GM12865 (cell line): ENCODE data around the gene KRTAP6-3.

Experiments
- DNase-seq: peaks from one replicate; pipeline ENCODE4 v3.0.0; 2010; ENCODE audit warnings: low read depth
- H3K4me3 ChIP-seq: 2 replicates; pipeline ENCODE4 v1.5.1; 2011; ENCODE audit warnings: mild to moderate bottlenecking, low read depth, low read length, control low read depth
- TF ChIP-seq, protein P1 (sequence below): IDR thresholded peaks from 2 replicates; pipeline ENCODE4 v1.5.1; 2011; ENCODE audit warnings: low read length, control low read depth, low read depth, inconsistent platforms; ENCODE audit not compliant: insufficient read depth; ENCODE audit errors: missing control alignments

KRTAP6-3 gene

DNA sequence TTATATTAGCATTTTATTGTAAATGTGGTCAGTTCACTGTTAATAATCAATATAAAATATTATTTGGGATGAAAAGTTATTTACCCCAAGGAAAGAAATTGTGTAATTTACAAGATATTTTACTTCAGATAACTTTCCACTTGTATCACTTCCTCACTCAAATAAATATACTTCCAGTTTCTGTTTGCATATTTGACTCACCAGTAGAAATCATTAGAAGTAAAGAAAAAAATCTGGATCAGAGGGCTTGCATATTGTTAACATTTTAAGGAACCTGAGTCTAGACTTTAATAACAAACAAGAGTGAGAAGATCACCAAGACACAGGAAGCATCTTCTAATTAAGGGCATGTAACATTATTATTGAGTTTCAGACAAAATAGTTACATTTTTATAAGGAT is 27.8 kb downstream of the KRTAP6-3 start:
- TF ChIP-seq, protein P1, sequence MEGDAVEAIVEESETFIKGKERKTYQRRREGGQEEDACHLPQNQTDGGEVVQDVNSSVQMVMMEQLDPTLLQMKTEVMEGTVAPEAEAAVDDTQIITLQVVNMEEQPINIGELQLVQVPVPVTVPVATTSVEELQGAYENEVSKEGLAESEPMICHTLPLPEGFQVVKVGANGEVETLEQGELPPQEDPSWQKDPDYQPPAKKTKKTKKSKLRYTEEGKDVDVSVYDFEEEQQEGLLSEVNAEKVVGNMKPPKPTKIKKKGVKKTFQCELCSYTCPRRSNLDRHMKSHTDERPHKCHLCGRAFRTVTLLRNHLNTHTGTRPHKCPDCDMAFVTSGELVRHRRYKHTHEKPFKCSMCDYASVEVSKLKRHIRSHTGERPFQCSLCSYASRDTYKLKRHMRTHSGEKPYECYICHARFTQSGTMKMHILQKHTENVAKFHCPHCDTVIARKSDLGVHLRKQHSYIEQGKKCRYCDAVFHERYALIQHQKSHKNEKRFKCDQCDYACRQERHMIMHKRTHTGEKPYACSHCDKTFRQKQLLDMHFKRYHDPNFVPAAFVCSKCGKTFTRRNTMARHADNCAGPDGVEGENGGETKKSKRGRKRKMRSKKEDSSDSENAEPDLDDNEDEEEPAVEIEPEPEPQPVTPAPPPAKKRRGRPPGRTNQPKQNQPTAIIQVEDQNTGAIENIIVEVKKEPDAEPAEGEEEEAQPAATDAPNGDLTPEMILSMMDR = no peak
- DNase-seq = no peak
- no peak overlapping the region for H3K4me3 ChIP-seq

- TF ChIP-seq, protein P1 = no peak
Measured at GRCh38 chr21:30620522-30620921, 28.3 kb downstream of the KRTAP6-3 start, which contains the start of gene KRTAP20-4. Gene KRTAP20-4 (plus strand): TSS chr21:30620627.

DNA sequence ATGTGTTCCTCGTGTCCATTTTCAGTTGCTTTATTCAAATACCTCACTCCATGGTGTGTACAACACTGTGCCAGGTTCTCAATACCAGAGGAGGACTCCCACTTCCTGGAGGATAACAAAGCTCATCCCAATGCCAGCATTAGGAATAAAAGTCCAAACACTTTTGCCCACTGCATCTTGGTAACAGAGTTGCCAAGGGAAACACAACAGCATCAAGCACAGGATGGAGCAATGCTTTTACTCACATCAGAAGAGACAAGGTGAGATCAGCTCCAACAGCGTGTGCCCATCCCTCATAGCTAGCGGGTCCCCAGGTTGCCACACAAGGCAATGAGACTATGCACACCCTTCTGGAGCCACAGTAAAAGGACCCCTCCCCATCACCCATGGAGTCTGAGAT is 31.1 kb downstream of the KRTAP6-3 start:
- no peak for DNase-seq
- TF ChIP-seq, protein P1 = no peak
- no peak overlapping the region for H3K4me3 ChIP-seq

More at GRCh38 chr21:30620522-30620921, 28.3 kb downstream of the KRTAP6-3 start, which contains the start of gene KRTAP20-4:
- DNase-seq = no peak
- H3K4me3 ChIP-seq = no peak within 1 kb of the TSS

DNA sequence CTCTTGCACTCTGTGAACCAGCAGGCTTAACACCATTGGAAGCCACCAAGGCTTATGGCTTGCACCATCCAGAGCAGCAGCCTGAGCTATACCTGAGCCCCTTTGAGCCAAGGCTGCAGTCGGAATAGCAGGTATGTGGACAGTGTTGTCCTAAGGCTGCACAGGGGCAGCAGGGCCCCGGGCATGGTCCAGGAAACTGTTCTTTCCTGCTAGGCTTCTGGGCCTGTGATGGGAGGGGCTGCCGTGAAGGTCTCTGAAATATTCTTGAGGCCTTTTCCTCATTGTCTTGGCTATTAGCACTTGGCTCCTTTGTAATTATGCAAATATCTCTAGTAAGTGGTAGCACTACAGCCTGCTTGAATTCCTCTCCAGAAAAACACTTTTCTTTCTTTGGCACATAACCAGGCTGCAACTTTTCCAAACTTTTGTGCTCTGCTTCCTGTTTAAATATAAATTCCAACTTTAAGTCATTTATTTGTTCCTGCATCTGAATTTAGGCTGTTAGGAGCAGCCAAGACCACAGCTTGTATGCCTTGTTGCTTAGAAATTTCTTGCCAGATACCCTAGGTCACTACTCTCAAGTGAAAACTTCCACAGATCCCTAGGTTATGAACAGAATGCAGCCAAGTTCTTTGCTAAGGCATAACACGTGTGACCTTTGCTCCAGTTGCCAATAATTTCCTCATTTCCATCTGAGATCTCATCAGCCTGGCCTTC is 33.4 kb downstream of the KRTAP6-3 start:
- TF ChIP-seq, protein P1 = no peak
- no peak for DNase-seq
- H3K4me3 ChIP-seq = no peak overlapping the region

DNA sequence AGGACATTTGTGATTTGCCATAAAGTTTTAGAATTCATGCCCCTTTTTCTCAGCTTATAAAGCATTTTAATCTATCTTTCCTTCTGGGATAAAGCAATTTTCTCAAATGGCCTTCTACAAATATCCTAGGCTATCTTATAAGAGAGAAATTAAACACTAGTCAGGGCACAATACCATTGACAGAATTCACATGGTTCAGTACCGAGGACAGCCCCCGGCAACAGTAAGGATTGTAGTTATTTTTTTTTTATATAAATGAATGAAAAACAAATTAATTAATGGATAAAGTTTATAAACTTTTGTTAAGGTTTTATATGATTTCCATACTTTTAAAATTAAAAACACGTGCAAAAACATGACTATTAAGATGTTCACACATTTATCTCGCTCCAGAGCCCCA is 35.9 kb downstream of the KRTAP6-3 start:
- TF ChIP-seq, protein P1 = no peak
- no peak overlapping the region for H3K4me3 ChIP-seq
- DNase-seq = no peak

GRCh38 chr21:30629200-30629599 is 37.0 kb downstream of the KRTAP6-3 start:
- no peak overlapping the region for H3K4me3 ChIP-seq
- no peak for DNase-seq
- TF ChIP-seq, protein P1 = no peak

DNA sequence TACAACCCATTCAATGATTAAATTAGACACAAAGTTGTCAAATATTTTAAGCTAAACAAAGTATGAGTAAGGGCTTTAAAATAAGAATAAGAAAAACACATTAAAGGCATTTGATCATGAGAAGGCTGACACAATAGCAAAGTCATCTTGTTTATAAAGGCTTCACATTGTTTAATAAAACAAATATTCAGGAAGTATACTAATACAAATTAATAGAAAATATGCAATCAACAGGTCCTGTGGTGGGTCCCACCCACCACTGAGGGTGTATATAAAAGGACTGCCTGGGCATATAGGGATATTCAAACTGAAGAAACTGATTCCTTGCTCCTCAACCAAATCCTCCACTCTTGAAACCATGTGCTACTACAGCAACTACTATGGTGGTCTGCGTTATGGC is 42.7 kb downstream of the KRTAP6-3 start, which contains the start of gene KRTAP20-2:
Gene KRTAP20-2 (plus strand): TSS at position 301 of the 400 bp plus-strand sequence. CDS start 58 bp downstream, at position 359.
- TF ChIP-seq, protein P1 = no peak
- no peak within 1 kb of the TSS for H3K4me3 ChIP-seq
- no peak for DNase-seq
